GM12872 (cell line): Measurements from ENCODE around the gene EIF1AD.

Experiments
- TF ChIP-seq, protein P1 (sequence below): IDR thresholded peaks from 3 replicates; pipeline ENCODE4 v1.5.1; 2011; ENCODE audit warnings: low read depth, mild to moderate bottlenecking, low read length, moderate library complexity; ENCODE audit not compliant: insufficient read depth

EIF1AD gene

DNA sequence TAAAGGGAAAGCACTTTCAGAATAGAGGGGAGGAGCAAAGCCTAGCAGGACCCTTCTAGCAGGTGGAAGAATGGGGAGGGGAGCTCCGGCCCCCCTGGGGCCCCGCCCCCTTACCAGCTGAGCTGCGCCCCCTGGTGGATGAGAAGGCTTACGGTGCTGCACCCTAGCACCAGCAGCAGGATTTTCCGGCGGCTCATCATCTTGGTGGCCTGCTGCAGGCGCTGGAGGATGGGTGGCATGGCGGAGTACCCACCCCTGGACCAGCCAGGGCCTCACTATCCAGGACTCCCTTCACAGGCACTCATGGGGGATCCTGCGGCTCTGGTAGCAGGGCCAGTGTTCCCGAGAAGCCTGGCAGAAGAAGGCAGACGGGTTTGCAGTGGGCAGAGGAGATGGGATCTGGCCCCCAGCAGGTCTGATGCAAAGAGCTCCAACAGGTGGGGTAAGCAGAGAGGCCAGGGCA lies 43.3 kb upstream of the EIF1AD start:
- TF ChIP-seq, protein P1, sequence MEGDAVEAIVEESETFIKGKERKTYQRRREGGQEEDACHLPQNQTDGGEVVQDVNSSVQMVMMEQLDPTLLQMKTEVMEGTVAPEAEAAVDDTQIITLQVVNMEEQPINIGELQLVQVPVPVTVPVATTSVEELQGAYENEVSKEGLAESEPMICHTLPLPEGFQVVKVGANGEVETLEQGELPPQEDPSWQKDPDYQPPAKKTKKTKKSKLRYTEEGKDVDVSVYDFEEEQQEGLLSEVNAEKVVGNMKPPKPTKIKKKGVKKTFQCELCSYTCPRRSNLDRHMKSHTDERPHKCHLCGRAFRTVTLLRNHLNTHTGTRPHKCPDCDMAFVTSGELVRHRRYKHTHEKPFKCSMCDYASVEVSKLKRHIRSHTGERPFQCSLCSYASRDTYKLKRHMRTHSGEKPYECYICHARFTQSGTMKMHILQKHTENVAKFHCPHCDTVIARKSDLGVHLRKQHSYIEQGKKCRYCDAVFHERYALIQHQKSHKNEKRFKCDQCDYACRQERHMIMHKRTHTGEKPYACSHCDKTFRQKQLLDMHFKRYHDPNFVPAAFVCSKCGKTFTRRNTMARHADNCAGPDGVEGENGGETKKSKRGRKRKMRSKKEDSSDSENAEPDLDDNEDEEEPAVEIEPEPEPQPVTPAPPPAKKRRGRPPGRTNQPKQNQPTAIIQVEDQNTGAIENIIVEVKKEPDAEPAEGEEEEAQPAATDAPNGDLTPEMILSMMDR = peak; percentile 98

DNA sequence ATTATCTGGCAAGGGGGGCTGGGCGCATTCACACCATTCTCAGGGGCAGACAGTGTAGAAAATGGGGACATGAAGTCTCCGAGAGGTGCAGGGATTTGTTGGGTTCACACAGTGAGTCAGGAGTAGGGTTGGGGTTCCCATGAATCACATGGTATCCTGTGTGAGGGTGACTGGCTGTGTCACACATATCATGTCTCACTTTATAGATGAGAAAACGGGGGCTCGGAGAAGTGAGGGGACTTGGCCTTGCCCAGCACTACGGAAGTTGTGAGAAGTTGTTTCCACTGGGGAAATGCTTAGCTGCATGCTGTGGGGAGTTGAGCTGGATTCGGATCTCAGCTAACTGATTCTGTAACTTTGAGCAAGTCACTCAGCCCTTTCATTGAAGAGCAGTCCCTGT lies 42.8 kb upstream of the EIF1AD start:
- TF ChIP-seq, protein P1 = no peak

DNA sequence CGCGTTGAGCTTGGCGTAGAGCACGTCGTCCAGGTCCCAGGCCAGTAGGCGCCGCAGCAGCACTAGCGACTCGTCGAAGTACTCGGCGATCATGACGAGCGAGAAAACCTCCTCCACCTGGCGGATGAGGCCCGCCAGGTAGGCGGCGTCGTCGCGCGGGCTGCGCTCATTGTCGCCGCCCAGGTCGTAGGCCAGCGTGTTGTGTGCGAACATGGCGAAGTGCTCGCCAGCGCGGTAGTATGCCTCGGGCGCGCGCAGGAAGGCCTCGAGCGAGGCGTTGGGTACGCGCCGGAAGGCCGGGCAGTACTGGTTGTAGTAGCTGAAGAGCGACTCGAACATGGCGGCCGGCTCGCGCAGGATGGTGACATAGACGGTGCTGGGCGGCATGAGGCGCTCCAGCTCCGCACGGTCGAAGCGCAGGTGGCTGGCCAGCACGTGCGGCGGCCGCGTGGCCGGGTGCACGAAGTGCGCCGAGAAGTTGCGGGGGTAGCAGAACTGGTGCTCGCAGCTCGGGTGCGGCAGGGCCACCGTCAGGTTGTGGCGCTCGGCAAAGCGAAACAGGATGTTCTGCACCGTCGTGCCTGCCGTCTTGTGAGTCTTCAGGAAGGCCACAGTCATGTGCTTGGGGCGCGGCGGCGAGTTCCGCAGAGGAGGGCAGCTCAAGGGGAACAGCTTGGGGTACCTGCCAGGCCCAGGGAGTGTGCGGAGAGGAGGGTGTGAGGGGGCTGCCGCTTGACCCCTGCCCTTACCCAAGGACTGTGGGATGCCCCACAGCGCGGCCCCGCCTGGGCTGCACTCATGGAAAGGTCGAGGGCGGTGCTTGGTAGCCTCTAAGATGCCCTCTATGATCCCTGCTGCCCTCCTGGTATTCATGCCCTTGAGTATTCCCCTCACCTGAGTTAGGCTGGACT lies 41.3 kb upstream of the EIF1AD start:
- TF ChIP-seq, protein P1 = no peak

DNA sequence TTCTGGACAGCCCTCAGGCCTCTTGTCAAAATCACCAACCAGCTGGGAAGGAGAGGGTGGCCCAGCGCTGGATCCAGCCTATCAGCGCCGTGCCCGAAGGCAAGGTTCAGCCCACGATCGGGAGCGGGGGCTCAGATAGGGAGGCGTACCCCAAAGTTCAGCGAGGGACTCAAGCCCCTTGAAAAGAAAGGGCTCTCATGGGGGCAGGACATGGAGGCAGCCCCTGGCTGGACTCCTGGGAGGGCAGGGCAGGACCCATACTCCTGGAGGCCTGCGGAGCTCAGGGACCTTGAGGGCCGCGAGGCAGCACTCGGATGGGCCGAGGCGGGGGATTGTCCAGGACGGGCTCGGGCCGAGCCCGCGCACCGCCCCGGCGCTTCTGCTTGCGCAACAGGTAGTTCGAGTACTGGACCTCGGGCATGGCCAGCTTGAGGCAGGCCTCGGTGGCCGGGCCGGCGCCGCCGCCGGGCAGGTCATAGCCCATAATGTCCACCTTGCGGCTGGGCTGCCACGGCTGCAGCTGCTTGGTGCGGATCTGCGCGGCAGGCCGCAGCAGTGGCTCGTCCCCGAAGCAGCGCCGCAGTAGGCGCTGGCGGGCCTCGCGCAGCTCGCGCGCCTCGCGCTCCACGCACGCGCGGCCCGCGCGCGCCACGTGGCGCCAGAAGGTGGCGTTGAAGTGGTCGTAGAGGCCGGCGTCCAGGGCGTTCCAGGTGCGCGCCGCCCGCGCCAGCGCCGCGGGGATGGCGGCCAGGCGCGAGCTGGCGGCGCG lies 40.5 kb upstream of the EIF1AD start:
- TF ChIP-seq, protein P1 = no peak

DNA sequence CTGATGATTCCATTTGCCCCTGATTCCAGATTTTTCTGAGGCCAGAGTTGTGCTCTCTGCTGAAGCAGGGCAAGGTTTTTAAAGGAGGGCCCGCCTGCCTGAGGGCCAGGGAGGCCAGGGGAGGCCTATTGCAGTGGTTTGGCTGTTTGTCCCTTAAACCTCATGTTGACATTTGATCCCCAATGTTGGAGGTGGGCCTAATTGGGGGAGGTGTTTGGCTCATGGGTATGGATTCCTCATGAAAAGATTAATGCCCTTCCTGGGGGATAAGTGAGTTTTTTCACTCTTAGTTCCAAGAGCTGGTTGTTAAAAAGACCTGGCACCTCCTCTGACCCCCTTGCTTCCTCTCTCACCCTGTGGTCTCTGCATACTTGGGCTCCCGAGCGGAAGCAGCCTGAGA lies 37.8 kb upstream of the EIF1AD start:
- TF ChIP-seq, protein P1 = no peak

DNA sequence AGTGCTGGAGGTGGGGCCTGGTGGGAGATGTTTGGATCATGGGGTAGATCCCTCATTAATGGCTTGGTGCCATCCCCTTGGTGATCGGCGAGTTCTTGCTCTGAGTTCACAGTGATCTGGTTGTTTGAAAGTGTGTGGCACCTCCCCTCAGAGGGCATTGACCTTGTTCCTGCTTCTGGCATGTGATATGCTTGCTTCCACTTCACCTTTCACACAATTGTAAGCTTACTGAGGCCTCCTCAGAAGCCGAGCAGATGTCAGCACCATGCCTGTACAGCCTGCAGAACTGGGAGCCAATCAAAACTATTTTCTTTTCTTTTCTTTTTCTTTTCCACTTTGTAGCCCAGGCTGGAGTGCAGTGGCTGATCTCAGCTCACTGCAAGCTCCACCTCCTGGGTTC lies 35.4 kb upstream of the EIF1AD start:
- TF ChIP-seq, protein P1 = no peak

DNA sequence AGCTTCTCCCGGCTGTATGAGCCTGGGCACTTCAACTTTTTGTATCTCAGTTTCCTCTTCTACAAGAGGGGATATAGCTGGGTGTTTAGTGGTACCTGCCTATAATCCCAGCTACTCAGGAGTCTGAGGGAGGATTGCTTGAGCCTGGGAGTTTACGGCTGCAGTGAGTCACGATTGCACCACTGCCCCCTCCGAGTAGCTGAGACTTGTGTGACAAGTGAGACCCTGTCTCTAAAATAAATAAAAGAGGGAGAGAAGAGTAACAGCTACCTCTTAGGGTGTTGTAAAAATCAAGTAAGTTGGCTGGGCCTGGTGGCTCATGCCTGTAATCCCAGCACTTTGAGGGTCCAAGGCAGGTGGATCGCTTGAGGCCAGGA lies 34.4 kb upstream of the EIF1AD start:
- TF ChIP-seq, protein P1 = no peak
